Activated T-cell treated with anti-CD3 and anti-CD28 coated beads for 1 hour (primary cell): Measurements from ENCODE around the gene KRT17.
"Not testable (repeated sequence)": the region's sequence is repeated elsewhere in the genome, so short reads cannot be mapped to it uniquely, and the experiment has no call there.

Source experiments
- DNase-seq: peaks from one replicate; pipeline ENCODE4 v3.0.0-alpha.2; 2020; ENCODE audit warnings: low read depth

Gene KRT17

GRCh38 chr17:41619927-41620582 lies 4.3 kb downstream of the KRT17 start:
- not testable (repeated sequence) for DNase-seq

- DNase-seq: no peak
Observed at GRCh38 chr17:41619036-41619926, 5.1 kb downstream of the KRT17 start.

- no peak for DNase-seq
Observed at GRCh38 chr17:41618341-41619035, 5.9 kb downstream of the KRT17 start.

GRCh38 chr17:41617698-41618097 lies 6.7 kb downstream of the KRT17 start:
- DNase-seq: no peak

- DNase-seq: no peak
Observed at GRCh38 chr17:41617136-41617535, 7.2 kb downstream of the KRT17 start.

- not testable (repeated sequence) for DNase-seq
Observed at GRCh38 chr17:41616486-41616885, 7.9 kb downstream of the KRT17 start.

GRCh38 chr17:41615454-41615853 lies 8.9 kb downstream of the KRT17 start:
- no peak for DNase-seq

GRCh38 chr17:41614767-41615166 lies 9.6 kb downstream of the KRT17 start:
- not testable (repeated sequence) for DNase-seq

- no peak for DNase-seq
Observed at GRCh38 chr17:41614098-41614497, 10.3 kb downstream of the KRT17 start.

- no peak for DNase-seq
Observed at GRCh38 chr17:41613277-41614082, 10.9 kb downstream of the KRT17 start.

- DNase-seq: not testable (repeated sequence)
Observed at GRCh38 chr17:41612376-41613160, 11.8 kb downstream of the KRT17 start, which contains the start of gene KRT16. Gene KRT16 (minus strand): TSS chr17:41612767. CDS start chr17:41612688, 79 bp downstream.

GRCh38 chr17:41610965-41611640 lies 13.3 kb downstream of the KRT17 start:
- no peak for DNase-seq

GRCh38 chr17:41610061-41610517 lies 14.3 kb downstream of the KRT17 start:
- DNase-seq: not testable (repeated sequence)

- DNase-seq: not testable (repeated sequence)
Observed at GRCh38 chr17:41606930-41607329, 17.4 kb downstream of the KRT17 start.

- DNase-seq: no peak
Observed at GRCh38 chr17:41602524-41602923, 21.9 kb downstream of the KRT17 start.

GRCh38 chr17:41600318-41600717 lies 24.1 kb downstream of the KRT17 start:
- no peak for DNase-seq

- no peak for DNase-seq
Observed at GRCh38 chr17:41599680-41600079, 24.7 kb downstream of the KRT17 start.

- no peak for DNase-seq
Observed at GRCh38 chr17:41595585-41595984, 28.8 kb downstream of the KRT17 start.

- no peak for DNase-seq
Observed at GRCh38 chr17:41594363-41594915, 29.9 kb downstream of the KRT17 start.
